ENCODE results near the gene LCE3B. TPM values are rescaled to one million over a fixed set of nuclear protein-coding genes. Genes with fewer than 3 reads are reported as not detected.

Gene LCE3B
- total and polyA plus RNA-seq, 9 of the 15 experiments (the other 6 are each of a cell fraction or from before 2014, with no cell fraction given): not detected

DNA sequence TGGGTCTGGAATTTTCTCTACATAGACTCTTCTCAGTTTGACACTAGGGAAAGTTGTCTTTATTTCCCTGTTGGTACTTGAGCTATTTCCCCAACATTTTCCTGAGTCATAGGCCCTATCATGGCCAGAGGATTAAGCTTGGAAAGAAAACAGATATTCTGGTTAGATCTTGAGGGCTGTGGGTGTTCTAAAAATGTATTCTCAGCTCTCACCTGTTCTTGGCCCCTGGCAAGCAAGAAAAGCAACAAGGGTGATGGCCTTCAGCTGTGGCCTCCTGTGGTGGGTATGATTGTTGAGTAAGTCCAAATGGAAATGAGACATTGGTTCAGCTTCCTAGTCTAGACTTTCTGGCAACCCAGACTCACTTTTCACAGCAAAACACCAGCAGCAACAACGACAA lies 26.7 kb downstream of the LCE3B start:
- intact Hi-C loops (cut with micrococcal nuclease): no loop called here
- 0% methylated on average over 1 of the region's 1 CpG for WGBS (ENCODE audit: insufficient coverage, low coverage, missing lambda C conversion rate)

More for the DNA sequence above, 26.7 kb downstream of the LCE3B start:
- Histone ChIP-seq H3K79me2 (ENCODE audit: control insufficient read depth, insufficient read depth, low read length) (no peaks in the 10 kb centered on the region), H3K4me1 (replicated peaks in 1 of 2; ENCODE audit: control insufficient read depth in 2 of 2, insufficient read depth in 2 of 2, low read length in 2 of 2) (no peaks in the 10 kb centered on the region), H4K20me1 (replicated peaks; ENCODE audit: control insufficient read depth, insufficient read depth, low read length) (no peaks in the 10 kb centered on the region), H3K4me3 (no peak overlapping the region), H3K27me3 (ENCODE audit: control insufficient read depth in 2 of 2, insufficient read depth in 2 of 2, low read length in 2 of 2) (no peaks in the 10 kb centered on the region), H3K27ac (ENCODE audit: extremely low read depth, low read depth, low read length) (no peak overlapping the region), H3K36me3 (ENCODE audit: control insufficient read depth, insufficient read depth, low read length) (no peaks in the 10 kb centered on the region), H2AFZ (ENCODE audit: low read depth, low read length) (no peak overlapping the region), H3K4me2 (ENCODE audit: insufficient read depth, low read length) (no peak overlapping the region), H3K9ac (ENCODE audit: insufficient read depth in 1 of 2, low read depth in 2 of 2, low read length in 2 of 2) (no peak overlapping the region), H3K9me1 (ENCODE audit: control insufficient read depth, insufficient read depth, low read length) (no peaks in the 10 kb centered on the region), H3K9me3 (replicated peaks; ENCODE audit: control insufficient read depth, insufficient read depth, low read depth, low read length) (no peaks in the 10 kb centered on the region)
- no TSS peak for BruUV-seq (replicated peaks)
- ChIA-PET POLR2A (no interaction called here), CTCF (ENCODE audit: low intra/inter-chr PET ratio) (no interaction called here)
- no peak for DNase-seq (ENCODE audit: extremely low read depth in 1 of 4, low spot score in 3 of 4)
- in situ Hi-C loops (cut with MboI): no loop called here
- TF ChIP-seq, protein P1, sequence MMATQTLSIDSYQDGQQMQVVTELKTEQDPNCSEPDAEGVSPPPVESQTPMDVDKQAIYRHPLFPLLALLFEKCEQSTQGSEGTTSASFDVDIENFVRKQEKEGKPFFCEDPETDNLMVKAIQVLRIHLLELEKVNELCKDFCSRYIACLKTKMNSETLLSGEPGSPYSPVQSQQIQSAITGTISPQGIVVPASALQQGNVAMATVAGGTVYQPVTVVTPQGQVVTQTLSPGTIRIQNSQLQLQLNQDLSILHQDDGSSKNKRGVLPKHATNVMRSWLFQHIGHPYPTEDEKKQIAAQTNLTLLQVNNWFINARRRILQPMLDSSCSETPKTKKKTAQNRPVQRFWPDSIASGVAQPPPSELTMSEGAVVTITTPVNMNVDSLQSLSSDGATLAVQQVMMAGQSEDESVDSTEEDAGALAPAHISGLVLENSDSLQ (IDR thresholded peaks at IDR 0.05): no peak
- no peak for TF ChIP-seq ZNF311 (CRISPR knock-in tag; IDR thresholded peaks at IDR 0.05)
- TF ChIP-seq, protein P2, sequence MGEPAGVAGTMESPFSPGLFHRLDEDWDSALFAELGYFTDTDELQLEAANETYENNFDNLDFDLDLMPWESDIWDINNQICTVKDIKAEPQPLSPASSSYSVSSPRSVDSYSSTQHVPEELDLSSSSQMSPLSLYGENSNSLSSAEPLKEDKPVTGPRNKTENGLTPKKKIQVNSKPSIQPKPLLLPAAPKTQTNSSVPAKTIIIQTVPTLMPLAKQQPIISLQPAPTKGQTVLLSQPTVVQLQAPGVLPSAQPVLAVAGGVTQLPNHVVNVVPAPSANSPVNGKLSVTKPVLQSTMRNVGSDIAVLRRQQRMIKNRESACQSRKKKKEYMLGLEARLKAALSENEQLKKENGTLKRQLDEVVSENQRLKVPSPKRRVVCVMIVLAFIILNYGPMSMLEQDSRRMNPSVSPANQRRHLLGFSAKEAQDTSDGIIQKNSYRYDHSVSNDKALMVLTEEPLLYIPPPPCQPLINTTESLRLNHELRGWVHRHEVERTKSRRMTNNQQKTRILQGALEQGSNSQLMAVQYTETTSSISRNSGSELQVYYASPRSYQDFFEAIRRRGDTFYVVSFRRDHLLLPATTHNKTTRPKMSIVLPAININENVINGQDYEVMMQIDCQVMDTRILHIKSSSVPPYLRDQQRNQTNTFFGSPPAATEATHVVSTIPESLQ (CRISPR knock-in tag; IDR thresholded peaks at IDR 0.05): no peak
- no peak for TF ChIP-seq GABPA (tag; conservative IDR thresholded peaks at IDR 0.05; ENCODE audit: low read depth)
- TF ChIP-seq, protein P3, sequence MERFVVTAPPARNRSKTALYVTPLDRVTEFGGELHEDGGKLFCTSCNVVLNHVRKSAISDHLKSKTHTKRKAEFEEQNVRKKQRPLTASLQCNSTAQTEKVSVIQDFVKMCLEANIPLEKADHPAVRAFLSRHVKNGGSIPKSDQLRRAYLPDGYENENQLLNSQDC (CRISPR knock-in tag; IDR thresholded peaks at IDR 0.05): no peak
- no peak for TF ChIP-seq GATAD2B (IDR thresholded peaks at IDR 0.05; ENCODE audit: borderline replicate concordance)
- no peak for TF ChIP-seq ZFP1 (CRISPR knock-in tag; IDR thresholded peaks at IDR 0.05)
- no peak for TF ChIP-seq KLF10 (CRISPR knock-in tag; IDR thresholded peaks at IDR 0.05)
- no peak for TF ChIP-seq RBM14 (IDR thresholded peaks at IDR 0.05; ENCODE audit: borderline replicate concordance, insufficient read depth, low read depth, low read length)
- TF ChIP-seq MAFG (tag; conservative IDR thresholded peaks at IDR 0.05): no peak
- TF ChIP-seq KLF6 (CRISPR knock-in tag; IDR thresholded peaks at IDR 0.05; ENCODE audit: borderline replicate concordance): no peak
- TF ChIP-seq ZNF239 (CRISPR knock-in tag; IDR thresholded peaks at IDR 0.05): no peak
- no peak for TF ChIP-seq NFE2 (IDR thresholded peaks at IDR 0.05; ENCODE audit: low read depth)
- no peak for TF ChIP-seq MEF2D (tag; conservative IDR thresholded peaks at IDR 0.05; ENCODE audit: low read depth)
- ATAC-seq: no peak
- FAIRE-seq: no peak
